GM12878 (cell line): Measurements from ENCODE around the gene PDIK1L. TPM values are rescaled to one million over a fixed set of nuclear protein-coding genes. Genes with fewer than 3 reads are reported as not detected.

Experiments
- ATAC-seq: fragments of 200-7000 bp; cut with Tn5 transposase; 3 replicates; pipeline ENCODE4 v1.9.1; 2020; ENCODE audit warnings: mild to moderate bottlenecking, moderate library complexity
- BruUV-seq: library from RNA; stranded (reverse); fragments of 400-500 nt; replicated peaks from 2 replicates; lab custom pipeline; 2021; lab: Mats Ljungman, UMichigan
- CTCF ChIA-PET: fragments of 300-600 bp; sonication (Branson Sonifier 250); formaldehyde crosslinking; extraction: SDS; loops from one replicate; lab custom pipeline; 2021; ENCODE audit warnings: inconsistent platforms; lab: Yijun Ruan, JAX
- POLR2A ChIA-PET: fragments of 350-600 bp; formaldehyde crosslinking; extraction: SDS; loops from one replicate; lab custom pipeline; 2021; ENCODE audit warnings: inconsistent platforms; lab: Charles Lee
- RAD21 ChIA-PET: fragments of 300-600 bp; sonication (Branson Sonifier 250); formaldehyde crosslinking; loops from one replicate; lab custom pipeline; 2023; ENCODE audit warnings: antibody characterized with exemption; ENCODE audit not compliant: unreplicated experiment; lab: Charles Lee
- SMC1A ChIA-PET: fragments of 300-600 bp; sonication (Branson Sonifier 250); formaldehyde crosslinking; loops from one replicate; lab custom pipeline; 2023; ENCODE audit not compliant: unreplicated experiment, uncharacterized antibody; lab: Charles Lee
- DNase-seq: peaks from one replicate; pipeline ENCODE4 v3.0.0-alpha.2; 2011; ENCODE audit warnings: low read depth, low spot score
- FAIRE-seq: peaks from 3 replicates; lab custom pipeline; 2011; peaks lifted over from hg19 to GRCh38; lab: Jason Lieb, UNC
- H2AFZ ChIP-seq: 2 replicates; pipeline ENCODE4 v1.6.0; 2011; ENCODE audit warnings: low read depth, low read length, control low read depth; ENCODE audit not compliant: control insufficient read depth
- H3K27ac ChIP-seq: 2 replicates; pipeline ENCODE4 v1.5.1; 2011; ENCODE audit warnings: control low read depth; ENCODE audit not compliant: control insufficient read depth, insufficient read depth
- H3K27me3 ChIP-seq, 2 experiments: replicated peaks in 1 of 2; 2 replicates each; pipeline versions ENCODE4 v1.6.0 to v1.6.1; 2011; ENCODE audit warnings: low read length in 1 of 2; ENCODE audit not compliant: control insufficient read depth in 2 of 2, insufficient read depth in 2 of 2
- H3K36me3 ChIP-seq, 2 experiments: 2 replicates each; pipeline ENCODE4 v1.5.1; 2011; ENCODE audit warnings: low read length in 1 of 2; ENCODE audit not compliant: control insufficient read depth in 2 of 2, insufficient read depth in 2 of 2
- H3K4me1 ChIP-seq: 2 replicates; pipeline ENCODE4 v1.6.1; 2011; ENCODE audit warnings: mild to moderate bottlenecking, low read length, moderate library complexity, mixed read lengths; ENCODE audit not compliant: control insufficient read depth, insufficient read depth
- H3K4me2 ChIP-seq: 2 replicates; pipeline ENCODE4 v1.6.0; 2011; ENCODE audit warnings: control low read depth; ENCODE audit not compliant: control insufficient read depth, insufficient read depth
- H3K4me3 ChIP-seq: fragments of 200-600 bp; sonication (generic); 2 replicates; pipeline ENCODE4 v1.5.1; 2016
- H3K79me2 ChIP-seq: 2 replicates; pipeline ENCODE4 v1.6.0; 2011; ENCODE audit warnings: low read length; ENCODE audit not compliant: control insufficient read depth, insufficient read depth
- H3K9ac ChIP-seq: 2 replicates; pipeline ENCODE4 v1.8.0; 2011; ENCODE audit warnings: low read length, control low read depth, mixed read lengths; ENCODE audit not compliant: control insufficient read depth, insufficient read depth
- H3K9me3 ChIP-seq: replicated peaks from 3 replicates; pipeline ENCODE4 v1.5.1; 2011; ENCODE audit warnings: mild to moderate bottlenecking, low read length; ENCODE audit not compliant: control insufficient read depth, insufficient read depth
- H4K20me1 ChIP-seq: 2 replicates; pipeline ENCODE4 v1.6.0; 2011; ENCODE audit not compliant: control insufficient read depth, insufficient read depth
- HDAC6 ChIP-seq: fragments of 200-600 bp; sonication (generic); IDR thresholded peaks from one replicate; pipeline ENCODE4 v1.8.0; 2017; ENCODE audit warnings: antibody characterized with exemption; ENCODE audit not compliant: unreplicated experiment
- MYC ChIP-seq: IDR thresholded peaks from 2 replicates; pipeline ENCODE4 v1.6.1; 2011; ENCODE audit warnings: mild to moderate bottlenecking, low read length, moderate library complexity, inconsistent platforms; ENCODE audit not compliant: insufficient read depth, insufficient replicate concordance, insufficient read length, severe bottlenecking
- SMC3 ChIP-seq: IDR thresholded peaks from 2 replicates; pipeline ENCODE4 v1.6.1; 2011; ENCODE audit warnings: low read length, improper control_type of control experiment, borderline replicate concordance
- SUZ12 ChIP-seq: fragments of 200-600 bp; sonication (generic); IDR thresholded peaks from one replicate; pipeline ENCODE4 v1.6.1; 2018; ENCODE audit warnings: antibody characterized with exemption, mild to moderate bottlenecking; ENCODE audit not compliant: unreplicated experiment
- WGBS: methylation state at CpG from one replicate; pipeline ENCODE4 v1.1.6; 2016; ENCODE audit warnings: low lambda C conversion rate; ENCODE audit not compliant: insufficient replicate concordance, insufficient coverage; ENCODE audit errors: missing lambda C conversion rate; 5-methylcytosine and 5-hydroxymethylcytosine counted together
- in situ Hi-C: fragments of 300-500 bp; cut with MboI; formaldehyde crosslinking; loops from 9 replicates; pipeline ENCODE4 v1.14.3; 2018; ENCODE audit warnings: mixed read lengths
- intact Hi-C: fragments of 100-400 bp; cut with micrococcal nuclease; formaldehyde crosslinking; loops from one replicate; pipeline ENCODE4 v1.14.2; 2022; ENCODE audit not compliant: unreplicated experiment
- polyA plus RNA-seq, 11 experiments: library from polyadenylated mRNA; depleted of rRNA in 4 of 11; unstranded in 6 of 11; stranded (reverse) in 5 of 11; fragments of >200 nt; fragmentation: Nextera tagmentation in 4 of 11; fragmentation: Illumina TruSeq in 1 of 11; extraction: Ambion mirVana in 4 of 11; extraction: Trizol in 1 of 11; gene quantifications; 1 replicate in 1 of 11; 2 replicates in 10 of 11; pipeline versions ENCODE4 v1.2.1 to v1.2.3, GENCODE V29; 2011 to 2016; ENCODE audit warnings: inconsistent platforms in 2 of 11, missing spikeins in 2 of 11, low read depth in 1 of 11
- total RNA-seq, 4 experiments: library from RNA; depleted of rRNA in 3 of 4; stranded (reverse); fragments of >200 nt in 3 of 4; fragmentation: Illumina TruSeq in 1 of 4; extraction: Trizol in 1 of 4; gene quantifications; 2 replicates each; pipeline versions ENCODE4 v1.2.1 to v1.2.3, GENCODE V29; 2013 to 2021
- TF ChIP-seq, protein P1 (sequence below): IDR thresholded peaks from 2 replicates; pipeline ENCODE4 v1.6.1; 2012; ENCODE audit warnings: mild to moderate bottlenecking, low read depth, low read length
- TF ChIP-seq, protein P2 (sequence below): fragments of 450-650 bp; IDR thresholded peaks from 2 replicates; pipeline ENCODE4 v1.6.1; 2017; ENCODE audit warnings: mild to moderate bottlenecking, moderate library complexity
- TF ChIP-seq, protein P3 (sequence below), 3 experiments: IDR thresholded peaks in 2 of 3; conservative IDR thresholded peaks in 1 of 3; 2 replicates each; pipeline ENCODE4 v1.5.1; 2011; ENCODE audit warnings: low read depth in 3 of 3, low read length in 3 of 3, mild to moderate bottlenecking in 3 of 3, control low read depth in 2 of 3, moderate library complexity in 2 of 3, inconsistent platforms in 1 of 3, mixed read lengths in 1 of 3; ENCODE audit not compliant: control insufficient read depth in 2 of 3, insufficient read depth in 1 of 3; ENCODE audit errors: extremely low read depth in 1 of 3

The PDIK1L gene
- total and polyA plus RNA-seq, 10 of the 15 experiments (the other 5 are each of a cell fraction or from before 2014, with no cell fraction given) = 4.0 to 15.9 (median 10.5) TPM

DNA sequence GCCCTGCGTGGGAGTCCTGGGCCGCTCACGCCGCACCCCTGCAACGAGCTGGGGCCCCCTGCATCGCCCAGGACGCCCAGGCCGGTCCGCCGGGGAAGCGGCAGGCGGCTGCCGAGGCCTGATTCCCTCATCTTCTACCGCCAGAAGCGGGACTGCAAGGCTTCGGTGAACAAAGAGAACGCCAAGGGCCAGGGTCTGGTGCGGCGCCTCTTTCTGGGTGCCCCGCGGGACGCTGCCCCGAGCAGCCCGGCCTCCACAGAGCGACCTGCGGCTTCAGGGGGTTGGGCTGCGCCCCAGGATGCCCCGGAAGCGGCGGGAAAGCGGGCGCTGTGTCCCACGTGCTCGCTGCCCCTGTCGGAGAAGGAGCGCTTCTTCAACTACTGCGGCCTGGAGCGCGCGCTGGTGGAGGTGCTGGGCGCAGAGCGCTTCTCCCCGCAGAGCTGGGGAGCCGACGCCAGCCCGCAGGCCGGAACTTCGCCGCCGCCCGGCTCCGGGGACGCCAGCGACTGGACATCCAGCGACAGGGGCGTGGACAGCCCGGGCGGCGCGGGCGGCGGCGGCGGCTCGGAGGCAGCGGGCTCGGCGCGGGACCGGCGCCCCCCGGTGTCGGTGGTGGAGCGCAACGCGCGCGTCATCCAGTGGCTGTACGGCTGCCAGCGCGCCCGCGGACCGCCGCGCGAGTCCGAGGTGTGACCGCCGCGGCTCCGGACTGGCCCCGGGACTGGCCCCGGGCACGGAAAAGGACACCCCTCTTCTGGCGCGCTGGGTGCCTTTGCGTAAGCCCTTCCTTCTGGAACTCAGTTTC lies 50.0 kb downstream of the PDIK1L start:
- in situ Hi-C loops = no loop called here
- TF ChIP-seq SMC3 (no peak), HDAC6 (peak; percentile 99), MYC (no peak), SUZ12 (peak; percentile 30)
- TF ChIP-seq, protein P1, sequence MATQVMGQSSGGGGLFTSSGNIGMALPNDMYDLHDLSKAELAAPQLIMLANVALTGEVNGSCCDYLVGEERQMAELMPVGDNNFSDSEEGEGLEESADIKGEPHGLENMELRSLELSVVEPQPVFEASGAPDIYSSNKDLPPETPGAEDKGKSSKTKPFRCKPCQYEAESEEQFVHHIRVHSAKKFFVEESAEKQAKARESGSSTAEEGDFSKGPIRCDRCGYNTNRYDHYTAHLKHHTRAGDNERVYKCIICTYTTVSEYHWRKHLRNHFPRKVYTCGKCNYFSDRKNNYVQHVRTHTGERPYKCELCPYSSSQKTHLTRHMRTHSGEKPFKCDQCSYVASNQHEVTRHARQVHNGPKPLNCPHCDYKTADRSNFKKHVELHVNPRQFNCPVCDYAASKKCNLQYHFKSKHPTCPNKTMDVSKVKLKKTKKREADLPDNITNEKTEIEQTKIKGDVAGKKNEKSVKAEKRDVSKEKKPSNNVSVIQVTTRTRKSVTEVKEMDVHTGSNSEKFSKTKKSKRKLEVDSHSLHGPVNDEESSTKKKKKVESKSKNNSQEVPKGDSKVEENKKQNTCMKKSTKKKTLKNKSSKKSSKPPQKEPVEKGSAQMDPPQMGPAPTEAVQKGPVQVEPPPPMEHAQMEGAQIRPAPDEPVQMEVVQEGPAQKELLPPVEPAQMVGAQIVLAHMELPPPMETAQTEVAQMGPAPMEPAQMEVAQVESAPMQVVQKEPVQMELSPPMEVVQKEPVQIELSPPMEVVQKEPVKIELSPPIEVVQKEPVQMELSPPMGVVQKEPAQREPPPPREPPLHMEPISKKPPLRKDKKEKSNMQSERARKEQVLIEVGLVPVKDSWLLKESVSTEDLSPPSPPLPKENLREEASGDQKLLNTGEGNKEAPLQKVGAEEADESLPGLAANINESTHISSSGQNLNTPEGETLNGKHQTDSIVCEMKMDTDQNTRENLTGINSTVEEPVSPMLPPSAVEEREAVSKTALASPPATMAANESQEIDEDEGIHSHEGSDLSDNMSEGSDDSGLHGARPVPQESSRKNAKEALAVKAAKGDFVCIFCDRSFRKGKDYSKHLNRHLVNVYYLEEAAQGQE = no peak
- TF ChIP-seq, protein P2, sequence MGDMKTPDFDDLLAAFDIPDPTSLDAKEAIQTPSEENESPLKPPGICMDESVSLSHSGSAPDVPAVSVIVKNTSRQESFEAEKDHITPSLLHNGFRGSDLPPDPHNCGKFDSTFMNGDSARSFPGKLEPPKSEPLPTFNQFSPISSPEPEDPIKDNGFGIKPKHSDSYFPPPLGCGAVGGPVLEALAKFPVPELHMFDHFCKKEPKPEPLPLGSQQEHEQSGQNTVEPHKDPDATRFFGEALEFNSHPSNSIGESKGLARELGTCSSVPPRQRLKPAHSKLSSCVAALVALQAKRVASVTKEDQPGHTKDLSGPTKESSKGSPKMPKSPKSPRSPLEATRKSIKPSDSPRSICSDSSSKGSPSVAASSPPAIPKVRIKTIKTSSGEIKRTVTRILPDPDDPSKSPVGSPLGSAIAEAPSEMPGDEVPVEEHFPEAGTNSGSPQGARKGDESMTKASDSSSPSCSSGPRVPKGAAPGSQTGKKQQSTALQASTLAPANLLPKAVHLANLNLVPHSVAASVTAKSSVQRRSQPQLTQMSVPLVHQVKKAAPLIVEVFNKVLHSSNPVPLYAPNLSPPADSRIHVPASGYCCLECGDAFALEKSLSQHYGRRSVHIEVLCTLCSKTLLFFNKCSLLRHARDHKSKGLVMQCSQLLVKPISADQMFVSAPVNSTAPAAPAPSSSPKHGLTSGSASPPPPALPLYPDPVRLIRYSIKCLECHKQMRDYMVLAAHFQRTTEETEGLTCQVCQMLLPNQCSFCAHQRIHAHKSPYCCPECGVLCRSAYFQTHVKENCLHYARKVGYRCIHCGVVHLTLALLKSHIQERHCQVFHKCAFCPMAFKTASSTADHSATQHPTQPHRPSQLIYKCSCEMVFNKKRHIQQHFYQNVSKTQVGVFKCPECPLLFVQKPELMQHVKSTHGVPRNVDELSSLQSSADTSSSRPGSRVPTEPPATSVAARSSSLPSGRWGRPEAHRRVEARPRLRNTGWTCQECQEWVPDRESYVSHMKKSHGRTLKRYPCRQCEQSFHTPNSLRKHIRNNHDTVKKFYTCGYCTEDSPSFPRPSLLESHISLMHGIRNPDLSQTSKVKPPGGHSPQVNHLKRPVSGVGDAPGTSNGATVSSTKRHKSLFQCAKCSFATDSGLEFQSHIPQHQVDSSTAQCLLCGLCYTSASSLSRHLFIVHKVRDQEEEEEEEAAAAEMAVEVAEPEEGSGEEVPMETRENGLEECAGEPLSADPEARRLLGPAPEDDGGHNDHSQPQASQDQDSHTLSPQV = no peak
- TF ChIP-seq, protein P3, sequence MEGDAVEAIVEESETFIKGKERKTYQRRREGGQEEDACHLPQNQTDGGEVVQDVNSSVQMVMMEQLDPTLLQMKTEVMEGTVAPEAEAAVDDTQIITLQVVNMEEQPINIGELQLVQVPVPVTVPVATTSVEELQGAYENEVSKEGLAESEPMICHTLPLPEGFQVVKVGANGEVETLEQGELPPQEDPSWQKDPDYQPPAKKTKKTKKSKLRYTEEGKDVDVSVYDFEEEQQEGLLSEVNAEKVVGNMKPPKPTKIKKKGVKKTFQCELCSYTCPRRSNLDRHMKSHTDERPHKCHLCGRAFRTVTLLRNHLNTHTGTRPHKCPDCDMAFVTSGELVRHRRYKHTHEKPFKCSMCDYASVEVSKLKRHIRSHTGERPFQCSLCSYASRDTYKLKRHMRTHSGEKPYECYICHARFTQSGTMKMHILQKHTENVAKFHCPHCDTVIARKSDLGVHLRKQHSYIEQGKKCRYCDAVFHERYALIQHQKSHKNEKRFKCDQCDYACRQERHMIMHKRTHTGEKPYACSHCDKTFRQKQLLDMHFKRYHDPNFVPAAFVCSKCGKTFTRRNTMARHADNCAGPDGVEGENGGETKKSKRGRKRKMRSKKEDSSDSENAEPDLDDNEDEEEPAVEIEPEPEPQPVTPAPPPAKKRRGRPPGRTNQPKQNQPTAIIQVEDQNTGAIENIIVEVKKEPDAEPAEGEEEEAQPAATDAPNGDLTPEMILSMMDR (IDR thresholded peaks at IDR 0.05 in 2 of 3, conservative IDR thresholded peaks at IDR 0.05 in 1 of 3; ENCODE audit: control insufficient read depth in 2 of 3, extremely low read depth in 1 of 3, insufficient read depth in 1 of 3, low read depth in 3 of 3, low read length in 3 of 3) = peak in 1 of 3 experiments; percentile 12; a peak in 2 of 6 replicates
- DNase-seq (no peak), ATAC-seq (peak; percentile 70), FAIRE-seq (no peak)
- no peaks in the 10 kb centered on the region; the same call in 2 of the 3 replicates for H3K9me3 ChIP-seq
- intact Hi-C loops = loop anchor here (5.0 to 10.0 kb wide), 2 partner anchors 54 to 233 kb away; no protein-coding TSS in a partner anchor
- ChIA-PET CTCF (interaction anchor here (1.0 kb wide), 1 partner anchor 16 kb away, joined by 3 read pairs; no protein-coding TSS in a partner anchor), RAD21 (no interaction called here), POLR2A (no interaction called here), SMC1A (no interaction called here)
- H3K36me3 ChIP-seq = no peaks in the 10 kb centered on the region
- 5% methylated on average over 87 of the region's 98 CpGs for WGBS
- no peak overlapping the region for H3K9ac ChIP-seq
- H2AFZ ChIP-seq = no peak overlapping the region
- H3K4me1 ChIP-seq = peaks cover 4% of the 10 kb centered on the region
- H3K27ac ChIP-seq = no peak overlapping the region
- H3K27me3 ChIP-seq = peaks cover 3 to 22% of the 10 kb centered on the region in 2 experiments
- no TSS peak for BruUV-seq
- no peaks in the 10 kb centered on the region for H4K20me1 ChIP-seq
- H3K4me2 ChIP-seq = peak overlapping the region; percentile 64
- no peak overlapping the region for H3K4me3 ChIP-seq
- no peaks in the 10 kb centered on the region for H3K79me2 ChIP-seq
